SHP77 treated with DMSO at 0.1 percent for 48 hours (cell line): ENCODE measurements around the gene TANGO2.

Experiments used
- DNase-seq: peaks from one replicate; lab custom pipeline; 2025; lab: John Stamatoyannopoulos, UW

The TANGO2 gene

DNA sequence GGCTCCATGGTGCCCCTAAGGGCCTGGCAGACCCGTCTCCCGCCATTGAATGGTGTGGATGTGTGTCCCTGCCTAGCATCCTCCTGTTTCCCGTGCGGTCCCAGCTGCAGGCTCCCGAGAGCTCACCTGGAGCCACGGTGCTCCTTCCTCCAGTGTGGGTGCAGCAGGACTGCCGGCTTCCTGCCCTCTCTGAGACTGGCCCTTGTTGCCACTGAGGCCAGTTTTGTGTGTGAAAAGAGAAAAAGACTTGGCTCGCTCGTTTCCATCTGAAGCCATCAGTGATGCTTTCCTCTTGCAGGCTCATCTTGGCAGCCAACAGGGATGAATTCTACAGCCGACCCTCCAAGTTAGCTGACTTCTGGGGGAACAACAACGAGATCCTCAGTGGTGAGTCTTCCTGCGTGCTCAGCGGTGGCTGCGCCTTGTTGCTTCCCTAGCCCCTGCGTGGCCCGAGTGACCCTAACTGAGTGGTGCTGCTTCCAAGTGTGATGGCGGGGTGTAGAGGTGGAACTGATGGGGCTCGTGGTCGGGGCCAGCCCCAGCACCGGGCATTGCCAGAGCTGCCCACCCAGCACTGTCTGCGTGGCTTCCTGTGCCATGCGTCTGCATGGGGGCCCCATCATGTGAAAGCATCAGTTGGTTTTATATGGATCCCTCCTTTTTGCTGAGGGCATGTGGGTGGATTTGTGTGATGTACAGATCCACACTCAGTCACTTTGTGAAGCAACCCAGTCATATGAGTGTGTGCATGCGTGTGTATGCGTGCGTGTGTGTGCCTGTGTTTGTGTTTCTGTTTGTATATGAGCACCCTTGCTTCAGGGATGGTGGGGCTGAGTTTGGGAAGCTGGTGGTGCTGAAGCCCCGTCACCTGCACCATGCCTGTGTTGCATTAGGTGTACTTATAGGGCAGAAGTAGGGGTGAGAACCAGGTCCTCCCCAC lies 22.4 kb downstream of the TANGO2 start:
- DNase-seq, result no peak

DNA sequence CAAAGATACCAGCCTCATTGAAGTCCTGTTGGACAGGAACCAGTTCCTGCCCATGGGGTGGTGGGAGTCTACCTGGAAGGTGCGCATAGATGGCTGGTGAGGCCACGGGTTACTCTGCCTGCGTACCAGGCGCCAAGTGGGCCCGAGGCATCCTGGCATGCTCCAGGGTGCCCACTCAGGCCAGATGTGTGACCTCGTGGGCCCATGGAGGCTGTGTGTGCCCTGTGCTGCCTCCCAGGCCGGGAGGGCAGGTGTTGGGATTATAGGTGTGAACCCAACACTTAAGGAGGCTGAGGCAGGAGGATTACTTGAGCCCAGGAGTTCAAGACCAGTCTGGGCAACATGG lies 23.1 kb downstream of the TANGO2 start:
- DNase-seq, result no peak

DNA sequence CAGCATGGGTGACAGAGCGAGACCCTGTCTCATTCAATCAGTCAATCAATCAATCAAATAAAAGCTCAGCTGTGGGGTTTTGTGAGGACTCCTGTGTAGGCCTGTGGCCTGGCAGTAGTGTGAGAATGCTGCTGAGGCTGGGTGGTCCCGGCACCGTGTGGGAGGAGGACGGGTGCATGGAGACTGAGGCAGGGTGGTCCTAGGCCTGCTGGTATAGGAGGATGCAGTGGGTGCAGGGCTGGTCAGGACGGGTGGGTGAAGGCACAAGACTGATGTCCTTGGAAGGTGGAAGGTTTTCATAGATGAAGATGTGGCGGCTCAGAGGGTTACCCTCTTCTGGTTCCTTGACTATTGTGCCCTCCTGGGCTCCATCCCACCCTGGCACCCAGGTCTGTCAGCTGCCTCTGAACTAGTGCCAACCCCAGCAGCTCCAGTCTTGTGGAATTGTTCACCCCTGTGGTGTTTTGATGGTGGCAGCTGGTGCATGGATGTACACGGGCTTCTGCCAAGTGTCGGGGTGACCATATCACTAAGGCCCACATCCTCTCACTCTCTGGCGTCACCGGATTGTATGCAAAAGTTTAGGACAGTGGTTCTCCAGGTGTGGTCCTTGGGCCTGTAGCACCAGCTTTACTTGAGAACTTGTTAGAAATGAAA lies 23.7 kb downstream of the TANGO2 start:
- no peak for DNase-seq

DNA sequence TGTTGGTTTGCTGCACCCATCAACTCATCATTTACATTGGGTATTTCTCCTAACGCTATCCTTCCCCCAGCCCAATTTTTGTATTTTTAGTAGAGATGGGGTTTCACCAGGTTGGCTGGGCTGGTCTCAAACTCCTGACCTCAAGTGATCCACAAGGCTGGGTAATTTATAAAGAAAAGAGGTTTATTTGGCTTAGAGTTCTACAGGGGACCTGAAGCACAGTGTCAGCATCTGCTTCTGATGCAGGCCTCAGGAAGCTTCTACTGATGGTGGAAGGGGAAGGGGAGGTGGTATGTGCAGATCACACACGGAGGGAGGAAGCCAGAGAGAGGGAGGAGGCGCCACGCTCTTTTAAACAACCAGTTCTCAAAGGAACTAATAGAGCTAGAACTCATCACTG lies 25.8 kb downstream of the TANGO2 start:
- no peak for DNase-seq

DNA sequence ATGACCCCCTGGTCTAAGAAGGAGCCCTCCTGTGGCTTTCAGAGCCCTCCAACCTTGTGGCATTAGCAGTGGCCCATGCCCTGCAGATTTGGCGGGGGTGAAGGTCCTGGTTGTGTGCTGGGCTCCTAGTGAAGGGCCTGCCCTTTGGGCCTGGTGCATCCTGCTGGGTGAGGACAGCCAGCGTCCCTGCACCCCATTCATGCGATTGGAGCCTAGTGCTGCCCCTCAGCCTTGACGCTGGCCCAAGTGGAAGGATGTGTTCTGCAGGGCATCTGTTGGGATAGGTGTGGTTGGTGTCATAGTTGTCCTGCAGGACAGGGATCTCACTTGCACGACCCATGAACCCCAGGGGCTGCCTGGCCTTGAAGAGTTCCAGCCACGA lies 31.0 kb downstream of the TANGO2 start:
- no peak for DNase-seq

DNA sequence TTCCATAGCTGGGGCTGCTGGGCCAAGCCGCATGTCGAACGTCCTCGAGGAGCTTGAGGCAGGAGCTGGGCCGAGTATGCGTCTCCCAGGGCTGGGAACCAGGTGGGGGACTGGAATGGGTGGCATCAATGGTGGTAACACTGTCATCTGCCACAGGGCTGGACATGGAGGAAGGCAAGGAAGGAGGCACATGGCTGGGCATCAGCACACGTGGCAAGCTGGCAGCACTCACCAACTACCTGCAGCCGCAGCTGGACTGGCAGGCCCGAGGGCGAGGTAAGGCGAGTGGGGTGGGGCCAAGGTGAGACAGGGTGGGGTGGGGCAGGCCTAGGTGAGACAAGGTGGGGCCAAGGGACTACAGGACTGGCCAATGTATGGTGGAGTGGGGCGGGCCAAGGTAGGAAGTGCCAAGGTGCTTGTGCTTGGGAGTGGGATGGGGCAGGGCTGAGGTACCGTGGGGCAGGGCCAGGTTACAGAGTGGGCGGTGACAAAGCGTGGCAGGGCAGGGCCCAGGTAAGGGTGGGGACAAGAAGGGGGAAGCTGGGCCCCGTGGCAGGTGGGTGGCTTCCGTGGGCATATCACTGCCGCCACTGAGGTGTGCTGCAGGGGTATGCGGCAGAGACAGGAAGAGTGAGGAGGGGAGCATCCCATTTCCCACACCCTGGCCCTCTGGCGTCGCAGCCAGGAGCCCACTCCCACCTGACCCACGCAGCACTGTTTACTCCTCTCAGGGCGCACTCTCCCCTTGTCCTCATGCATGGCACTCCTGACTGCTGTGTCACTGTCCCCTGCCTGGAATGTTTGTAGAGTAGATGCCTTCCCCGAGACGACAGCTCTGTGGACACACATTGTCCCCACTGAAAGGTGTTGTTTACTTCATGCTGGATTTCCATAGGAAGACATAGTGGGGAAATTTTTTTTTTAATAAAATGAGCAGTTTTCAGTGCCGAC lies 31.7 kb downstream of the TANGO2 start:
- no peak for DNase-seq

DNA sequence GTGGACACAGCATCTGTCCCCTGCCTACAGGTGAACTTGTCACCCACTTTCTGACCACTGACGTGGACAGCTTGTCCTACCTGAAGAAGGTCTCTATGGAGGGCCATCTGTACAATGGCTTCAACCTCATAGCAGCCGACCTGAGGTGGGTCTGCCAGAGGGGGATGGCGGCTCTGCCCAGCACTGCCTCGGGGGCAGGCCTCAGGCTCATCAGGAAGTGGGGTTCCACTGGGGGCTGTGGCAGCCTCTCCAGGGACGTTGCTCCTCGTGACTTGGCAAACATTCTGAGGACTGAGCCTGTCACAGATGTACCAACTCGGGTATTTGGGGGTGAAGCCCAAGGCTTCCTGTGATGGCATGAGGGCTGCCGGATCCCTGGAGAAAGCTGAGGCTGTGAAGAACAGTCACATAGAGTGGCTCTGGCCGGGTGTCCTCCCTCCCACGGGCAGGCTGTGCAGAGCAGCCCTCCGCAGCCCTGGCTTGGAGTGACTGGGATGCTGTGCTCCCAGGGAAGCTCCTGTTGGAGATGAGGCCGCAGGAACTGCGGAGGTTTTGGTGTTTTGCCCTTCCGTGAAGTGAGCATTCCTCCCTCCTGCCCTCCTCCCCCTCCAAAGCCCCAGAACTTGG lies 32.6 kb downstream of the TANGO2 start:
- no peak for DNase-seq

DNA sequence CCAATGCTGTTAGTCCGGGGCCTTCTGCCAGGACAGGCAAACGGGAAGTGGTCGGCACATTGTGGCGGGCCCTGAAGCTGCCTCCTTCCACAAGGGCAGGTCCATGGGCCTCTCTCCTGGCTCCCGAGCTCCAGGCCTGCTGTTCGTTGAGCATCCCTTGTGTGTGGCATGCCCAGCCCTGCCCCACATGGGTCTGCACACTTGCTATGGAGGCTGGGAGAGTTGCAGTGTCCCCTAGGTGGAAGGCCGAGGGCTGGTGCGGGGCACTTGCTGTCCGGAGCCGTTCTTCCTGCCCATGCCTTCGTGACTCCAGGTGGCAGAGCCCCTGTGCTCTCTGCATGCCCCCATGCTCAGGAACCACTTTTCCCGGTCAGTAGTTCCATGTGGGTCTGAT lies 33.1 kb downstream of the TANGO2 start:
- no peak for DNase-seq

DNA sequence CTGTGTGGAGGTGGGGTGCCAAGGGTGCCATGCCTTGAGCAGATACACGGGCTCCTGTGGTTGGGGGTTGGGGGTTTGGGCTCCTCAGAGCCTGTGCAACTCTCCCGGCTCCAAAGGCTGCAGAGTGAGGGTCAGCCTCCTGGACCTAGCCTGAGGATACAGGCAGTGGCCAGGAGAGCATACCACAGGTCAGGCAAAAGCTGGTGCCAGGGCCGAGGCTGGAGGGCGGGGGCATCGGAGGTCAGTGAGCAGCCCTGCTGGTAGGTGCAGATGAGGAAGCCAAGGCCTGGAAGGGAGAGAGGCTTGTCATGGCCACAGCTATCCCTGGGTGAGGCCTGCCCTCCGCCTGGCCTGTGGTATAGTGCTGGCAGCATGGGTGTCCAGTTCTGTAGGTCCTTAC lies 33.6 kb downstream of the TANGO2 start:
- DNase-seq, result no peak

DNA sequence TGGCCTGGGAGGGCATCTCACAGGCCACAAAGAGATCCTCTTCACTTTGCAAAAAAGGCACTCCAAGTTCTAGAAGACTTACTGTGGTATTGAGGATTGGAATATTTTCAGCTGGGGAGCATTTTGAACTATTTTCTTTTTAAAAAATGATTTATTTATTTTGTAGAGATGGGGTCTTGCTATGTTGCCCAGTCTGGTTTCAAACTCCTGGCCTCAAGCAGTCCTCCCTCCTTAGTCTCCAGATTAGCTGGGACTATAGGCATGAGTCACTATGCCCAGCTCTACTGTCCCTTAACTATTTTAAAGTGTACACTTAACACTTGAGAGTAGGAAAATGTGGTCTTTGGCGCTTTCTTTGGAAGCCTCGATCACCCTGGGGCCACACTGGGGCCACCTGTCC lies 34.2 kb downstream of the TANGO2 start:
- no peak for DNase-seq

DNA sequence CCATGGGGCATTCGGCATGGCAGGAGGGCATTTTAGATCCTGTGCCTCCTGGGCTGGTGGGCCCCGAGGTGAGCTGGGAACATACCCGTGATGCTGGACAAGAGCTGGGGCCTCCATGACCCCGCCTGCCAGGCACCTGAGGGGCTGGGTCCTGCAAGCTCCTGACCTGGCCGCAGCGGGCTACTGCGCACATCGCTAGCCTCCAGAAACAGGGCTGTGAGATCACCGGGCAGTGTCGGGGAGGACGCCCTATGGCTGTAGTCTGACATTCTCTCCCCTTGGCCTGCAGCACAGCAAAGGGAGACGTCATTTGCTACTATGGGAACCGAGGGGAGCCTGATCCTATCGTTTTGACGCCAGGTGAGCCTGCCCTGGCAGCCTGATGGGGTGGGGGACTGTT lies 34.7 kb downstream of the TANGO2 start:
- no peak for DNase-seq

DNA sequence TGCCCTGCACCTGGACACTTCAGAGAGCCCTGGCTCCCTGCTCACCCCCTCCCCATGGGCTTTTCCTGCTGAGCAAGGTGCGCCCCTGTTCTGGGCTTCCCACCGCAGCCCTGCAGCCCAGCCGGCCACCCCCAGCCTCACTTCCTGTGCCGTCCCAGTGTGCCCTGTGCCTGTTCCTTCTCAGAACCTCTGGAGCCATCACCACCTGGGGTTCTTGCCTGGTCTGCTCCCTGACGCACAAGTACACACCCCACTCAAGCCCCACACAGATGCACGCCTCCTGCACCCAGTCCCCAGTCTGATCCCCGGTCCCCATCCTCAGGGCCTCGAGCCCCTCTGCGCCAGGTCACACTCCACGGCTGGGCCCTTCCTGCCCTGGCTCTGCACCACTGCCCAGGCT lies 35.3 kb downstream of the TANGO2 start:
- no peak for DNase-seq

DNA sequence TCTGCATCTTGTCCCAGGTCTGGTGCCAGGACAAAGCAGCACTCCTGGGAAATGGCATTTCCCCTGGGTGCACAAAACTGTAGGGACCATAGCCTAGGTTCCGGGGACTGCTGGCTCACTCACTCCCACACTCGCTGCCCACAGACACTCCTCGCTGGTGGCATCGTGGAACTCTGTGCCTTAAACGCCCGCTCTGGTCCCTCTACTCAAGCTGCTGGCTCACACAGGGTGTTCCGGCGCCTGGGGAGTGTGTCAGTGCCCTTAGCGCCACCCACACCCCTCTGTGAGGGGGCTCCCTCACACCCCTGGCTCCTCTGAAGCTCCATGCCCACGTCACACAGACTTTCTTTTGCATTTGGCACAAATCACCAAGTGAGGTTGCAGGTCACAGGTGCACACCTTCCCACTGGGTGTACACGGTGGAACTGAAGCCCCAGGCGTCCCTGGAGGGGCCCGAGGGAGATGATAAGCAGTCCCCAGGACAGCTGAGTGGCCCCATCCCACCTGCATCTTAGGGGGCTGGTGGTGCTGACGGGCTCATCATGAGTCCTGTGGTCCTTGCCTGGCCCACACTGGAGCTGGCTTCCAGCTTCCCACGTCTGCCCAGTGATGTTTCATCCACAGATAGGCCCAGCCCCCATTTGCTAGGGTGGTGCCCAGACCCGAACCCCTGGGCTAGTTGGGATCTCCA lies 35.9 kb downstream of the TANGO2 start:
- DNase-seq, result no peak

DNA sequence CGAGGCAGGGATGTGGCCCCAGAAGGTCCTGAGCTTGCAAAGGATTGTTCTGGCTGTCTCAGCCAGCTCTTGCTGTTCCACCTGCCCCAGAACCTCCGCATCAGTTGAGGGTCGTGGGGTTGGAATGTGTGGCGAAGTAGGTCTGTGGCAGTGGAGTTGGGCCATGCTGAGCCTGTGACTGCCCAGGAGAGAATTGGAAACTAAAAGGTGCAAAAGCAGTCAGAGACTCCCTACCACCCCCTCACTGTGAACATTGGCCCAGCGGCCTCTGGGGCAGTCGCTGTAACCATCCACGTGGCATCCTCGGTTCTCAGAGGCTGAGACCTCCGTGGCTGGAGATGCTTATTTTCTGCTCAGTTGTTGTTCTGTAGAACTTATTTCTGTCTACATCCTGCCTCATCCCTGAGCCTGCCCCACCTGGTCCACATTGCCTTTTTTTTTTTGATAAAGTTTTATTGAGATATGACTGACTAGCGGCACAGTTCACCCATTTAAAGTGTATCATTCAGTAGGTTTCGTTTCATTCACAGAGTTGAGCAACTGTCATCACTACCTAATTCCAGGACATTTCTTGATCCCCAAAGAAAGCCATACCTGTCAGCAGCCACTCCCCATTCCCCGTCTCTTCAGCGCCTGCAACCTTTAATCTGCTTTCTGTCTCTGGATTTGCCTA lies 36.8 kb downstream of the TANGO2 start:
- no peak for DNase-seq

DNA sequence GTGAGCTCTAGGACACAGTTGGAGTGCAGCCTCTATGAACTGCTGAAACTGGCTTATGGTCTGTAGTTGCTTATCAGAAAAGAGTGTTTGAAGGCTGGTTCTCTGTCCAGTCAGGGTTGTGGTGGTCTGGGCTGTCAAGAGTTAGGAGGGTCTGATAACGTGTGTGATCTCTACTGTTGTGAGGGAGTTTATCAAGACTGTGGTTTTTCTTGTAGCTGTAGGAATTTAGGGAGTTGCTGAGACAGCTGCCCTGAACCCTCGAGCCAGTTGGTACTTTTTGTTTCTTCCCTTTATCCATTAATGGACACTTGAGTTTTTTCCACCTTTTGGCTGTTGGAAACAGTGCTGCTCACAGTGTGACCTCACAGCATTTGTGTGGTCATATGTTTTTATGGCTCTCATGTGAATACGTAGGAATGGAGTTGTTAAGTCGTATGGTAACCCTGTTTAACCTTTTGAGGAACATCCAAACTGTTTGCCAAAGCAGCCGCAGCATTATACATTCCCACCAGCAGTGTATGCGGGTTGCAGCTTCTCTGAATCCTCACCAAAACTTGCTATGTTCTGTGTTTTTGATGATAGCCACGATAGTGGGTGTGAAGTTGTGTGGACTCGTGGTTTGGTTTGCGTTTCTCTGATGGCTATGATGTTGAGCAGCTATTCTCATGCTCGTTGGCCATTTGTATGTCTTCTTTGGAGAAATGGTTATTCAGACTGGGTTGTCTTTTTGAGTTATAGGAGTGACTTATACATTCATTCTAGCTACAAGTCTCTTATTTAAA lies 38.3 kb downstream of the TANGO2 start:
- DNase-seq, result no peak

DNA sequence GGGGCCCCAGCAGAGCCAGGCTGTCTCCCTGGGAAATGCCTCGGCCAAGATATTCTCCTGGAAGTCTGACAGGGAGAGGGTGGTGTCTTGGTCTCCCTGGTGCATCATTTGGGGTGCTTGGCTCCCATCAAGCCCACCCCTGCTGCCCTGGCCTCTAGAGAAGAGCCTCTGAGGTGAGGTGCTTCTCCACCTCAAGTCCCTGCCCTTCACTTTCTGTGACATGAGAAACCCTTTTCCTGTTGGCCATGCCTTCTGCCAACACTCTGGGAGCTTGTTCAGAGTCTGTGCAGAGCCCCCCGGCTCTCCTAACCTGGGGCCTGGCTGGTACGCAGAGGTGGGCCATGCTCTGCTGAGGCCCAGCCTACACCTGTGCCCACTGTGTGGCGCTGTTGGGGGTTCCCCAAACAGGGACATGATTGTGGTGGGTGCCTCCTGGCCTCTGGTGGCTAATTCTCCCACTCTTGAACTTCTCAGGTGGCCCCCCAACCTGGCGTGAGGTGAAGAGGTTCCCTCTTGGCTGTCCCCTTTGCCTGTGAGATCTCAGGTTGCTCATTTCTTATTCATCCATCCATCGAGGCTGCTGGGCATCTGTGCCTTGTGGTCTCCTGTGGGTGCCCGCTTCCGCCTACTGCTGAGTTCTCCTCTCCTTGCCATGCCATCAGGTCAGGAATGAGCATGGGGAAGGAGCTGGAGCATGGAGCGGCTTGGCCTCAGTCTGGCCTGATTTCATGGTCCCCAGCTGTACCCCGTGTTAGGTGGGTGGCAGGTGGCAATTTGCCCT lies 40.0 kb downstream of the TANGO2 start:
- no peak for DNase-seq

DNA sequence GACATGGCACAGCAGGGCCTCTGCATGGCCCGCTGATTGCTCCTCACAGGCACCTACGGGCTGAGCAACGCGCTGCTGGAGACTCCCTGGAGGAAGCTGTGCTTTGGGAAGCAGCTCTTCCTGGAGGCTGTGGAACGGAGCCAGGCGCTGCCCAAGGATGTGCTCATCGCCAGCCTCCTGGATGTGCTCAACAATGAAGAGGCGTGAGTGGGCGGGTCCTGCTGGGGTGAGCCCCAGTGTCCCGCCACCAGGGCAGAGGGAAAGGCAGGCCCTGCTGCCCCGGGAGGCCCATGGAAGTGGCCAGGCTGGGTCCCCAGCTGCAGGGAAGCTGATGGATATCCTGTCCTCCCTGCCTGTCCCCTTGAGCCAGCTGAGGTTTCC lies 40.6 kb downstream of the TANGO2 start:
- DNase-seq, result no peak

DNA sequence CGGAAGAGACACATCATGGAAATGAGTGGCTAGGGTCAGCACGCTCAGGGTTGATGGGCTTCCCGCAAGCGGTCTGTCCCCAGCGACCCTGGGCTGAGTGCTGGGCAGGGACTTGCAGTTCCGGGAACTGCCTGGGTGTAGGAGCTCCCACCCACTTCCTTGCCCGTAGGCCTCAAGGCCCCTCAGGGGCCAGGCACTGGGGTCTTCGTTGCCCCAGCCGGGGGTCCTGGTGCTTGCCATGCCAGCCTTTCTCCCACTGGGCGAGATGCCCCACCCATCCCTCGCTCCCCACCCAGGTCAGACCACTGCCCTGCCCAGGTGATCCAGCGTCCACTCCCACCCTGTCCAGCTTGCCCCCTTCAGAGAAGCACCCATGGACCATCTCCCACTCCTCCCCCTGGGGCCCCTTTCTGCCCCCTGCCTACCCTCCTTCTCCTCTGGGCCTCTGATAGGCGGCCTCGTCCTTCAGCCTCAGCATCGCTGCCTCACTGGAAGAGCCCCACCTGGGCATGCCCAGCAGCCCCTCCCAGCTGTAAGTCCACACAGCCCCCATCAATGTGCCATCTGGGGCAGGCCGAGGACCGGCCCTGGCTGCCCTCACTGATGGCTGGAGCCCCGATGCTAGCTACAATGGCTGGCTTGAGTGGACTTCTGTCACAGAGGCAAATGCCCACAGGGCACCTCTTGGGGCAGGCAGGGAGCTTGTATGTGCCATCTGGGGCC lies 41.3 kb downstream of the TANGO2 start:
- DNase-seq, result no peak

DNA sequence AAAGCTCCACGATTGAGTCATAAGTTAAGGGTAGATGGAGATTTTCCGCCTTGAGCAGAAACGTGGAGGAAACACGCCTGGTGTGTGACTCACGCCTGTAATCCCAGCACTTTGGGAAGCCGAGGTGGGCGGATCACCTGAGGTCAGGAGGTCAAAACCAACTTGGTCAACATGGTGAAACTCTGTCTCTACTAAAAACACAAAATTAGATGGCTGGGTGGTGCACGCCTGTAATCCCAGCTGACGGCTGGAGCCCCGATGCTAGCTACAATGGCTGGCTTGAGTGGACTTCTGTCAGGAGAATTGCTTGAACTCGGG lies 41.8 kb downstream of the TANGO2 start:
- no peak for DNase-seq
